HT1080 (cell line): ENCODE data around the gene NEUROD6. TPM values are rescaled to one million over a fixed set of nuclear protein-coding genes. Genes with fewer than 3 reads are reported as not detected.
A peak's percentile ranks its signal among the peaks of the same experiment; 100 is the strongest.

Experiments
- DNase-seq: peaks from one replicate; pipeline ENCODE4 v3.0.0-alpha.2; 2015; ENCODE audit warnings: low read depth
- polyA plus RNA-seq, 2 experiments: library from polyadenylated mRNA; depleted of rRNA; stranded (reverse); fragments of >200 nt; gene quantifications; 2 replicates each; pipeline ENCODE4 v1.2.3, GENCODE V29; 2015
- total RNA-seq: library from RNA; depleted of rRNA; stranded (reverse); fragments of >200 nt; shearing (Covaris generic); gene quantifications from 2 replicates; pipeline ENCODE4 v1.2.3, GENCODE V29; 2014; rRNA removed

Gene NEUROD6
- total RNA-seq: not detected in 2 replicates
- polyA plus RNA-seq (2015; cell fraction: cytosol; rRNA removed): not detected in 2 replicates
- not detected in 2 replicates for polyA plus RNA-seq (2015; cell fraction: nucleus; rRNA removed)

DNA sequence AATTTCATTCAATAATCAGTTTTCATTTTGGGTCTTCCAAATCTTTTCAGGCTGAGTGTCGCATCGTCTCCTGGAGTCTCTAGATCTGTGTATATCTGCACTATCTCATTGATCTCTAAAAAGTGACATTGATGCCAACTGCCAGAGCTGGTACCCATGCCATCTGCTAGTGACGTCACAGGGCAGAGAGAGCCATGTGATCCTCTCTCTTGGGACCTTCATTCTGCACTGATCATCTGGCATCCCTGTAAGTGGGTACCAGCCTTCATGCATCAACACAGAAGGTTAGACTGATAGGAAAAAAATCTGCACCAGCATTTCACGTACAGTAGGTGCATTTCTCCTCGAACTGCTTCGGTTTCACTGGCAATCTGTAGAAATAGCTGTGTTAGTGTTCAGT is at the start of gene NEUROD6:
Gene NEUROD6 (minus strand): TSS at position 124 of the 400 bp plus-strand sequence. CDS start 1,458 bp downstream, outside the sequence.
- no peak for DNase-seq

GRCh38 chr7:31384466-31384865 is 43.9 kb upstream of the NEUROD6 start:
- no peak for DNase-seq

DNA sequence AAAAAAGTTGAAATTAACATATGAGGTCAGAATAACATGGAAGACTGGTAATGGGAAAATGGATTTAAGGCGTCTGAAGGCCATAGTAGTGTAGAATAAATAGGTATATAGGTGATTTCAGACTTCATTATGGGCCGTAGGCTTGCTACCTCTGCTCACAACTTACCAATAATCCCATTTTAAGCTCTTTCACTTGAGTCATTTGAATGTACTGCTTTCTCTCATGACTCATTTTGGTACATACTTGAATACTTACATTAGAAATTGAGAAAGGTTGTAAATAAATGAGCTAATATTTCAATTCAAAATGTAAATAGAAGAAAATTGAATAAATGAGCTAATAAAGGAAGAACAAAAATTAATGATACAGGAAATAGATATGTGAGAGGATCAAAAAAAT is 42.2 kb upstream of the NEUROD6 start:
- no peak for DNase-seq

- peak; percentile 46 for DNase-seq
These were observed 33.1 kb upstream of the NEUROD6 start for GRCh38 chr7:31373337-31374289.

DNA sequence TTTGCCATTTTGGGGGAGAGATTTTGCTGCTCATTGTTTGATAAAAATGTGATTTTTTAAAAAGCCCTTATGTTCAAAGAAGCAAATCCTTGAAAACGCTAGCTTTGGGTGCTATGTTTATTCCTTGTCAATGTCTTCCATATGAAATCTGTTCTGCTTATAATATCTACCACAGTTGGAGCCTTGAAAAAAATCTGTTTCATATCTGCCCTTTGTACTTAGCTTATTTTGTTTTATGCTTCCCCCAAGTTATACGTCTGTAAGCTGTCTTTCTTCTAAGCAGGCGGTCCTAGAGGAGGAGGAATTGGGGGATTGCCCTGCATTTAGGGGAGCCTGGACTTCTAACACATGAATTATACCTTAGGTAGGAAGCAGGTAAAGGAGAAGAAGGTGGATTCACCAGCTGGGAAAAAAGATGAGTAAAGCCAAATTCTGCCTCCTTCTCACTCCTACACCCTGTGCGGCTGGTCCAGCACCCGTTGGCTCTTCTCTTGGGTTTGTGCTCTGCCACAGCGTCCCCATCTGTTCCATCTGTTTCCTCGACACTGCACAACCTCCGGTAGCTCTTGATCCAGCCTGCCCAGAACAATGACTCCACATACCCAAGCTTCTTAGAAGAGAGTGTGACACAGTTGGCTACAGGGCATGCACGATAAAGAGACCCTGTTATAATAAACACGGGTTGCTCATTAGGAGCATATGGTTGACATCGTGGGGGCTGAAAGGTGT is 31.9 kb upstream of the NEUROD6 start:
- DNase-seq: no peak

GRCh38 chr7:31371621-31372020 is 31.1 kb upstream of the NEUROD6 start:
- DNase-seq: no peak

- no peak for DNase-seq
These were observed 30.1 kb upstream of the NEUROD6 start for GRCh38 chr7:31370609-31371008.

DNA sequence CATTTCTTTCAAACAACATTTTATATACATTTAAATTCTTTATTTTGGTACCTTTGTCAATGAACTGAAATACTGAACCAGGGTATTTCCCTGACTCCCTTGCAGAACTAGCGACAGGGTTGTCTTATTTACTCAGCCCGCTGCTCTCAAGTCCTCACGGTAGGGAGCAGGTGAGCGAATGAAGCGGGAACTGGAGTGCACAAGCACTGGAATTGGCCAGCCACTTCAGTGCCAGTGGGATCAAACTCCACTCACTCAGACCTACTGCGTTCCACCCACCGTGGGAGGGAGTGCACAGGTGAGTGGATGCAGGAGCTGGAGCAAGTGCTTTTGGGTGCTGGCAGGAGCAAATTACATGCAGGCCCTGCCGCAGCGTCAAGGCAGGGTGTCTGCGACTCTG is 28.1 kb upstream of the NEUROD6 start:
- DNase-seq: no peak

DNA sequence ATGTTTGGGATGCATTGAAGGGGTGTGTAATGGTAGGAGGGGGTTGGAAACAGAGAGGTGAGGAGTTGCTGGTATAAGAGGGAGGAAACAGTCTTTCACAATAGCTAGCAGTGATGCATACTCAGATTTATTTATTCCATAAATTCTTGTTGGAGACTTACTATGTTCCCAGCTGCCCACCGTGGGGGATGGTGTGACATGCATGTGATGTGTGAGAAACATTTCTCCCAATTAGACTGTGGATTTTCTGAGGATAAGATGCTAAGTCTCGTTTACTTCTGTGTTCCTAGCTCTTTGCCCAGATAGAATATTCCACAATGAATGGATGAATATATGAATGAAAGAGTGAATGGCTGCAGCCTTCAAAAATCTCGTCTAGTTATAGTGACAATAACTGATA is 23.0 kb upstream of the NEUROD6 start:
- DNase-seq: no peak

- no peak for DNase-seq
These were observed 22.5 kb upstream of the NEUROD6 start for GRCh38 chr7:31363051-31363450.

- no peak for DNase-seq
These were observed 21.9 kb upstream of the NEUROD6 start for GRCh38 chr7:31362401-31362800.

GRCh38 chr7:31358467-31358866 is 17.9 kb upstream of the NEUROD6 start:
- DNase-seq: no peak

DNA sequence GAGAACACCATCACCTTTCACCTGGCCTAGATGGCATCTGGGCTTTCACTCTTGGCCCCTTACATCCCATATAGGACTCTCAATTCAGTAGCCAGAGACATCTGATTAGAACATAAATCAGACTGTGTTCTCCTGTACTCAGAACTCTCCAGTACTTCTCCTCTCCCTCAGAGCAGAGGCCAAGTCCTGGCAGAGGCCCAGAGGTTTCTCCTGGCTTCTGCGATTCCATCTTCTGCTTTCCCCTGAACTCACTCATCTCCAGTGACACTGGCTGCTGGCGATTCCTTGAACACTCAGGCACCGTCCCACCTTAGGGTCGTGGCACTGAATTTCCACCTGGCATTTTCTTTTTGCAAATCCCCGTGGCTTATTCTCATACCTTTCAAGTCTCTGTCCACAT is 4.9 kb upstream of the NEUROD6 start:
- DNase-seq: no peak

GRCh38 chr7:31343516-31344305 is 3.2 kb upstream of the NEUROD6 start:
- DNase-seq: no peak

GRCh38 chr7:31341141-31341540 is 615 bp upstream of the NEUROD6 start:
- DNase-seq: no peak

DNA sequence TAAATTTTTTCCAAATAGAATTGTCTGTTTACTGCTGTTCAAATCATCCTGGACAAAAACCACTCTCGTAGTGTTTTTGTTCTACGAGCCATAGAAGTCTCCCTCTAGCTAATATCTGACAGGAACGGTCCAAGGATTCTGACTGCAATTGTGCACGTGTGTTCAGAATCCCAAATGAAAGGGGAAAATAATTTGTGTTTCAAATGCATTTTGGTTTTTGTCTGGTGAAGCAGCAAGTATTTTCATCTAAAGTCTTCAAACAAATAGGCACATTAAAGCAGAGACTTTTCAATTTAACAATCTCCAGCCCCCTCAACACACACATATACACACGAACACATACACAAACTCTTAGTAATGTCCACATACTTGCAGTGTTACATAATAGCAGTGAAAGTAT is 475 bp downstream of the NEUROD6 start:
- no peak for DNase-seq

DNA sequence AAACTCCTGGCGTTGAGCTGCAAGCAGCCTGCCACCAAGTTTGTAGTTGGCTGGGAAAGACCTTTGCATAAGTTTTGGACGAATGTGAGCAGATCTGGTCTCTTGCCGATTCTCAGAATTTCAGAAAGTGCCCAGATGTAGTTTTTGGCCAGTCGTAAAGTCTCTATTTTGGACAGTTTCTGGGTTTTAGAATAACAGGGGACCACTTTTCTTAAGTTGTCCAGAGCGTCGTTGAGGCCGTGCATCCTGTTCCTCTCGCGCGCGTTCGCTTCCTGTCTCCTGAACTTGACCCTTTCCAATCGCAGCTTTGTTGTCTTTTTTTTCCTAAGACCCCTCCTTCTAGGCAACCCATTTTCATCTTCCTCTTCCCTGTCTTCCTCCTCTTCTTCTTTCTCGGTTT is 1.8 kb downstream of the NEUROD6 start:
- DNase-seq: no peak

GRCh38 chr7:31337002-31337565 is 3.4 kb downstream of the NEUROD6 start:
- DNase-seq: no peak

GRCh38 chr7:31336202-31337001 is 4.1 kb downstream of the NEUROD6 start:
- DNase-seq: no peak

DNA sequence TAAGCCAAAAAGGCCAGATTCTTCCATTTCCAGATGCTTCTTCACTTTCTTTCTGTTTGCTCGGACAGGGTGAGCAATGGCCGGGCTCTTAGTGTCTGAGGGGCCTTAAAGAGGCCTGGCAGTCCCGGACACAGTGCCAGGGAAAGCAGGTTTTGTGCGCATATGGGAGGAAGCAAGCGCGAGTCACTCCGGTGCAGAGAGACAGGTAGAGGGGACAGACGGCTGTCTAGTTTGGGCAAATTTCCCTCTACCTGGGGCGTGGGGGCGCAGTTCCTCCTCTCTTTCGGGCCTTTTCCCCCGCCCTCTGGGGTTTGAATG is 4.7 kb downstream of the NEUROD6 start:
- DNase-seq: no peak
